Measurements from ENCODE around the gene GPR55. TPM values are rescaled to one million over a fixed set of nuclear protein-coding genes. Genes with fewer than 3 reads are reported as not detected.

The GPR55 gene
- total and polyA plus RNA-seq, 7 donors: 0.01 to 0.32 (median 0.03) TPM; not detected in 4

DNA sequence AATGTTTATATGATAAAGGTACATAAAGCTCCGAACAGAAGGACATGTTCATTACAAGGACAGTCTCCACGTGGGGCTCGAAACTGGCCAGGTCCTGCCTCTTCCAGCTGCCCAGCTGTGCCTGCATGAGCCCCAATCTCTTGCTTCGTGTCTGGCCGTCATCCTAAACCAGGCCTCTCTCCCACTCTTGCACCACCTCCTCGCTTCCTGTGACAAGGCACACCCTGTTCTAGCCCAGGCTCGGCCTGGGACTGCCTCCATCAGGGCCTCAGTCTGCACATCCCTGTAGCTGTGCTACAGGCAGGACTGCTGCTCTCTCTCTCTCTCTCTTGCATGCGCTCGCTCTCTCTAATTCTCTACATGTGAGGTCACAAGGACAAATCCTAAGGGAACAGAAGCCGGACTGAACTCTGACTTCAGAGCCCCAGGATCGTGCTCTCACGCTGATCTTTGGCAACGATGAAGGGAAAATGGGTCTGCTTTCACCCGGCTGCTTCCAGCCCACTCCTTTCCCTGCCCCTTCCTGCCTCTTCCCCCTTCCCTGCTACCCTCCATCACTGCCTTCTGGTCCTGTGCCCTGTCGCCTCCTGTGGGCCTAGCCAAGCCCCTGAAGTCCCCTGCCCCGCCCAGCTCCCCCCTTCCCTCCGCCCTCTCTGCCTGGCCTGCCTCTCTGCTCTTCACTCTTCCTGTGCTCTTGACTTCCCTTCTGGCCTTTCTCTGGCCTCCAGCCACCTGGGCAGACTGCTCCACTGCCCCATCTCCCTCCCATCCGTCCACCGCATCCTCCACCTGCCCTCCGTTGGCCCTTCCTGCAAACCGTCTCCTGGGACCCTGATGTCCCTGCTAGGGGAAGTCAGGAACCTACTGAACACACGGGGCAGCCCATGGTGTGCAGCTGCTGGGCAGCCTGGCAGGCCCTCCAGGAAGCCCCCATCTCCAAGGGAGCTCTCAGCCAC lies 7.8 kb upstream of the GPR55 start:
- Histone ChIP-seq H3K9me3 (peaks cover 6% of the 10 kb centered on the region), H3K4me3 (no peak overlapping the region), H3K36me3 (ENCODE audit: insufficient read depth in 1 of 2, low read depth in 1 of 2) (no peaks in the 10 kb centered on the region), H3K27ac (no peak overlapping the region), H3K4me1 (no peaks in the 10 kb centered on the region), H3K27me3 (ENCODE audit: insufficient read depth in 3 of 3, low read length in 2 of 3) (peaks cover 0 to 9% (median 6%) of the 10 kb centered on the region in 3 donors)
- DNase-seq: peak; percentile 73 to 87
- peak in 3 of 4 donors; percentile 77 to 90 (median 89) for ATAC-seq
- 30 to 38% (median 37%) methylated on average over 22 of the region's 22 CpGs for WGBS, 3 donors
- TF ChIP-seq, protein P1, sequence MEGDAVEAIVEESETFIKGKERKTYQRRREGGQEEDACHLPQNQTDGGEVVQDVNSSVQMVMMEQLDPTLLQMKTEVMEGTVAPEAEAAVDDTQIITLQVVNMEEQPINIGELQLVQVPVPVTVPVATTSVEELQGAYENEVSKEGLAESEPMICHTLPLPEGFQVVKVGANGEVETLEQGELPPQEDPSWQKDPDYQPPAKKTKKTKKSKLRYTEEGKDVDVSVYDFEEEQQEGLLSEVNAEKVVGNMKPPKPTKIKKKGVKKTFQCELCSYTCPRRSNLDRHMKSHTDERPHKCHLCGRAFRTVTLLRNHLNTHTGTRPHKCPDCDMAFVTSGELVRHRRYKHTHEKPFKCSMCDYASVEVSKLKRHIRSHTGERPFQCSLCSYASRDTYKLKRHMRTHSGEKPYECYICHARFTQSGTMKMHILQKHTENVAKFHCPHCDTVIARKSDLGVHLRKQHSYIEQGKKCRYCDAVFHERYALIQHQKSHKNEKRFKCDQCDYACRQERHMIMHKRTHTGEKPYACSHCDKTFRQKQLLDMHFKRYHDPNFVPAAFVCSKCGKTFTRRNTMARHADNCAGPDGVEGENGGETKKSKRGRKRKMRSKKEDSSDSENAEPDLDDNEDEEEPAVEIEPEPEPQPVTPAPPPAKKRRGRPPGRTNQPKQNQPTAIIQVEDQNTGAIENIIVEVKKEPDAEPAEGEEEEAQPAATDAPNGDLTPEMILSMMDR (IDR thresholded peaks at IDR 0.05): no peak
- intact Hi-C loops (cut with DNase I): no loop called here

DNA sequence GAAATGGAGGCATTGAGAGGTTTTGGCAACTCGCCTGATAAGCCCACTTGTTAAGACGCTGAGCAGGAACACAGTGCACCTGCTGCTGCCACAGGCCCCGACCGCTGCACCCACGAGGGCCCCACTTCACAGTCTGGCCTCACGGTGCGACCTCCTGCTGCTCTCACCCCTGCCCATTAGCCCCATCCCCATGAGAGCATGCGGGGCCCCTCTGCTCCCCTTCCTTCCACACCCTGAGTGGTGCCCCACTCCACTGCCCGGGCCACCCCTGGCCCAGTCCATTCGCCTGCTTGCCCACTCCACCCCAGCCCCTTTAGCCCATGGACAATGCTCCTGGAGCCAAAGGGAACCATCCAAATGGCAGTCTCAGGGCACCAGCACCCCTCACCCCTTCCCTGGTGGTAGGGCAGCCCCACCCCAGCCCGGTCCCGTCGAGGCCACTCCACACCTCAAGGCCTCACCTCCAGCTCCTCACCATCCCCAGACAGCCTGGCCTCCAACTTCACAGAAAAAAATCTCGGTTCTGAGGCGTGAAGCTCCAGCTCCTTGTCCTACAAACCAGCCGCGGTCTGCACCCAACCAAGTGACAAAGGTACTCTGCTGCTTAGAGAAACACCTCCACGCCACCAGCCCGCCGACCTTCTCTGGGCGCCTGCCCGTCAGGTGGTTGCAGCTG lies 6.7 kb upstream of the GPR55 start:
- Histone ChIP-seq H3K36me3 (ENCODE audit: insufficient read depth in 1 of 2, low read depth in 1 of 2) (no peaks in the 10 kb centered on the region), H3K27ac (no peak overlapping the region), H3K4me3 (no peak overlapping the region), H3K27me3 (ENCODE audit: insufficient read depth in 3 of 3, low read length in 2 of 3) (peaks cover 0 to 9% (median 6%) of the 10 kb centered on the region in 3 donors), H3K4me1 (no peaks in the 10 kb centered on the region), H3K9me3 (no peaks in the 10 kb centered on the region)
- WGBS, 3 donors: 85 to 90% (median 86%) methylated on average over 22 of the region's 22 CpGs
- DNase-seq (no peak), ATAC-seq (peak in 1 of 4 donors; percentile 18)
- TF ChIP-seq, protein P1 (IDR thresholded peaks at IDR 0.05): no peak
- intact Hi-C loops (cut with DNase I): no loop called here

DNA sequence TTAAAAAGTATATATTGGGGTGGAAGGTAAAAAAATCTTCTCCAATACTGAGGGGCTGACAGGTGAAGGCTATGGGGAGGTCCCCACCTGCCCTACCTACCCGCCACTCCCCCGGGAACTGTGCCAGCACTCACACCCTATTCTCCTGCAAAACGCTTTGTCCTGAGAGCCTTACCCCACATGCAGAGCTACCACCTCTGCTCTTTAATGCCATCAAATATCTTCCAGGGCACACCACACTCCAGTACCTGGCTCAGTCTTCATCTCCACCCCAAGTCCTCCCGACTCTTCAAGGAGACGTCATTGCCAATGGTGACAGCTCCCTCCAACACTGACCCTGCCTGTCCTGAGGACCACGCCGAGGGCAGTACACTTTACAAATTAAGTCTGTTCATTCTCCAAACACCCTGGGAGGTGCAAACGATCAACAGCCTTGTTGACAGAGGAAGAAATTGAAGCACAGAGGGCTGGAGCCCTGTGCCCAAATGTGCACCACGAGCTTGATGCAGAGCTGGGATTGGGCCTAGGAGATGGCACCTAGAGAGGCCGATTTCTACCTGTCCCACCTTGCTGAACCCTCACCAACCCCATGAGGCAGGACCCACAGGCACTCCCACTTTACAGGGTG lies 6.0 kb upstream of the GPR55 start:
- peaks cover 0 to 9% (median 6%) of the 10 kb centered on the region in 3 donors for H3K27me3 ChIP-seq (ENCODE audit: insufficient read depth in 3 of 3, low read length in 2 of 3)
- TF ChIP-seq, protein P1 (IDR thresholded peaks at IDR 0.05): no peak
- H3K27ac ChIP-seq: no peak overlapping the region
- H3K36me3 ChIP-seq (ENCODE audit: insufficient read depth in 1 of 2, low read depth in 1 of 2): no peaks in the 10 kb centered on the region
- intact Hi-C loops (cut with DNase I): no loop called here
- DNase-seq (no peak), ATAC-seq (no peak)
- H3K4me3 ChIP-seq: no peak overlapping the region
- 84 to 91% (median 87%) methylated on average over 10 of the region's 10 CpGs for WGBS, 3 donors
- no peaks in the 10 kb centered on the region for H3K9me3 ChIP-seq
- no peaks in the 10 kb centered on the region for H3K4me1 ChIP-seq

DNA sequence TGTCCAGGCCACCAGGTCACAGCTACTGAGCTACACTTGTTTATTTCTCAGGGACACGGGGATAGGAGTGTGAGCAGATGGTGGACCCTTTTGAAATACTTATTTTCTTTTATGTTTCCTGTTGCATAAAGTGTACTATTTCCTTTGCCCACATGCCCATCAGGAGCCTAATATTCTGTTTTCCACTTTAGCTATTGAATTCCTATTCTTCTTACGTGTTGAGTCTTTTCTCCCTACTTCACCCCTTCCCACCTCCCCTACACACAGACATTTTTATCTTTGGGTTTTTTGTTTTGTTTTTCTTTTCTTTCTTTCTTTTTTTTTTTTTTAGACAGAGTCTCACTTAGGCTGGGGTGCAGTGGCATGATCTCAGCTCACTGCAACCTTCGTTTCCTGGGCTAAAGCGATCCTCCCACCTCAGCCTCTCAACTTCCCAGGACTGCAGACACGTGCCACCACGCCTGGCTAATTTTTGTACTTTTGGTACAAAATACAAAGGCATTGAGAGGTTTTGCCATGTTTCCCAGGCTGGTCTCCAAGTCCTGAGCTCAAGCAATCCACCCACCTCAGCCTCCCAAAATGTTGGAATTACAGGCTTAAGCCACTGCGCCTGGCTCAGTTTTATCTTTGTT lies 5.2 kb upstream of the GPR55 start:
- intact Hi-C loops (cut with DNase I): no loop called here

More for the DNA sequence above, 5.2 kb upstream of the GPR55 start:
- Histone ChIP-seq H3K4me3 (no peak overlapping the region), H3K9me3 (no peaks in the 10 kb centered on the region), H3K27ac (no peak overlapping the region), H3K4me1 (no peaks in the 10 kb centered on the region), H3K36me3 (ENCODE audit: insufficient read depth in 1 of 2, low read depth in 1 of 2) (no peaks in the 10 kb centered on the region), H3K27me3 (ENCODE audit: insufficient read depth in 3 of 3, low read length in 2 of 3) (peaks cover 0 to 6% (median 5%) of the 10 kb centered on the region in 3 donors)
- TF ChIP-seq, protein P1 (IDR thresholded peaks at IDR 0.05): no peak
- DNase-seq (no peak), ATAC-seq (no peak)
- WGBS, 3 donors: 76 to 80% (median 79%) methylated on average over 7 of the region's 7 CpGs
